Calu3 (cell line): ENCODE measurements around the gene CKMT2. TPM values are rescaled to one million over a fixed set of nuclear protein-coding genes. Genes with fewer than 3 reads are reported as not detected.
"Not testable (repeated sequence)": the region's sequence is repeated elsewhere in the genome, so short reads cannot be mapped to it uniquely, and the experiment has no call there.

Source experiments
- BruUV-seq: library from RNA; stranded (reverse); fragments of 400-500 nt; replicated peaks from 2 replicates; lab custom pipeline; 2021; lab: Mats Ljungman, UMichigan
- CTCF ChIA-PET: fragments of 300-600 bp; sonication (Branson Sonifier 250); formaldehyde crosslinking; loops from one replicate; lab custom pipeline; 2022; ENCODE audit warnings: antibody characterized with exemption; lab: Charles Lee
- DNase-seq: peaks from one replicate; pipeline ENCODE4 v3.0.0; 2022
- H3K27ac Mint-ChIP-seq: one replicate; pipeline ENCODE4 v1.8.0; 2022; ENCODE audit warnings: mixed read lengths; ENCODE audit not compliant: unreplicated experiment
- H3K27me3 Mint-ChIP-seq: one replicate; pipeline ENCODE4 v1.8.0; 2022; ENCODE audit warnings: mixed read lengths; ENCODE audit not compliant: unreplicated experiment
- H3K36me3 Mint-ChIP-seq: one replicate; pipeline ENCODE4 v1.8.0; 2022; ENCODE audit warnings: mild to moderate bottlenecking, moderate library complexity, mixed read lengths; ENCODE audit not compliant: insufficient read depth, unreplicated experiment
- H3K4me1 Mint-ChIP-seq: one replicate; pipeline ENCODE4 v1.8.0; 2022; ENCODE audit warnings: mild to moderate bottlenecking, low read depth, mixed read lengths; ENCODE audit not compliant: unreplicated experiment
- H3K4me3 Mint-ChIP-seq: one replicate; pipeline ENCODE4 v1.8.0; 2022; ENCODE audit warnings: mild to moderate bottlenecking, low read depth, moderate library complexity, mixed read lengths; ENCODE audit not compliant: unreplicated experiment
- H3K9me3 Mint-ChIP-seq: one replicate; pipeline ENCODE4 v1.8.0; 2022; ENCODE audit warnings: low read depth, mixed read lengths; ENCODE audit not compliant: unreplicated experiment
- CTCF ChIP-seq: fragments of 200-600 bp; IDR thresholded peaks from one replicate; pipeline ENCODE4 v1.8.0; 2022; ENCODE audit warnings: antibody characterized with exemption; ENCODE audit not compliant: unreplicated experiment
- intact Hi-C: fragments of 100-400 bp; cut with micrococcal nuclease; formaldehyde crosslinking; loops from one replicate; pipeline ENCODE4 v1.10.0; 2022; ENCODE audit not compliant: unreplicated experiment
- total RNA-seq: library from RNA; stranded (reverse); gene quantifications from 2 replicates; pipeline ENCODE4 v1.2.3, GENCODE V29; 2022

Gene CKMT2
- total RNA-seq, 1 experiment from 2014 or later: not detected

GRCh38 chr5:81265101-81265500, 32.0 kb downstream of the CKMT2 start:
- Mint-ChIP-seq H3K9me3 (peaks cover 9% of the 10 kb centered on the region), H3K27me3 (no peaks in the 10 kb centered on the region), H3K36me3 (no peaks in the 10 kb centered on the region), H3K4me1 (peaks cover 23% of the 10 kb centered on the region), H3K27ac (no peak overlapping the region), H3K4me3 (no peak overlapping the region)
- no peak for DNase-seq
- no peak for TF ChIP-seq CTCF
- intact Hi-C loops: no loop called here
- no TSS peak for BruUV-seq
- CTCF ChIA-PET: no interaction called here

- intact Hi-C loops: loop anchor here (2.0 kb wide), 1 partner anchor 32 kb away; the partner anchor contains the start of gene ZCCHC9
- Mint-ChIP-seq H3K36me3 (peaks cover 5% of the 10 kb centered on the region), H3K27ac (peak overlapping the region; percentile 5), H3K27me3 (no peaks in the 10 kb centered on the region), H3K4me1 (peaks cover 33% of the 10 kb centered on the region), H3K9me3 (no peaks in the 10 kb centered on the region), H3K4me3 (no peak overlapping the region)
- no peak for DNase-seq
- CTCF ChIA-PET: interaction anchor here (1.0 kb wide), 1 partner anchor 31 kb away, joined by 4 read pairs; no protein-coding TSS in a partner anchor
- TF ChIP-seq CTCF: no peak
- no TSS peak for BruUV-seq
These were observed 35.5 kb downstream of the CKMT2 start for GRCh38 chr5:81268521-81269196.

- Mint-ChIP-seq H3K27ac (no peak overlapping the region), H3K36me3 (peaks cover 5% of the 10 kb centered on the region), H3K4me1 (peaks cover 33% of the 10 kb centered on the region), H3K9me3 (peaks cover 5% of the 10 kb centered on the region), H3K4me3 (no peak overlapping the region), H3K27me3 (no peaks in the 10 kb centered on the region)
- no peak for DNase-seq
- CTCF ChIA-PET: interaction anchor here (0.6 kb wide), 2 partner anchors 25 to 124 kb away, joined by 3 to 4 read pairs; partner anchors contain the start of gene ACOT12
- BruUV-seq: no TSS peak
- intact Hi-C loops: loop anchor here (2.0 kb wide), 1 partner anchor 31 kb away; the partner anchor contains the start of gene ZCCHC9
- TF ChIP-seq CTCF: no peak
These were observed 36.8 kb downstream of the CKMT2 start for GRCh38 chr5:81269751-81270393.

GRCh38 chr5:81270394-81271027, 37.4 kb downstream of the CKMT2 start:
- DNase-seq, intact Hi-C loops, BruUV-seq, H3K9me3 Mint-ChIP-seq, H3K4me3 Mint-ChIP-seq, H3K36me3 Mint-ChIP-seq, H3K27ac Mint-ChIP-seq, H3K27me3 Mint-ChIP-seq: not testable (repeated sequence)
- CTCF ChIA-PET: interaction anchor here (0.6 kb wide), 1 partner anchor 26 kb away, joined by 3 read pairs; no protein-coding TSS in a partner anchor
- peaks cover 33% of the 10 kb centered on the region for H3K4me1 Mint-ChIP-seq
